GM12878 (cell line): ENCODE results near the gene PAX5. TPM values are rescaled to one million over a fixed set of nuclear protein-coding genes. Genes with fewer than 3 reads are reported as not detected.

ENCODE experiments used
- BMI1 ChIP-seq: fragments of 450-650 bp; IDR thresholded peaks from 2 replicates; pipeline ENCODE4 v1.6.1; 2016; ENCODE audit warnings: mild to moderate bottlenecking, moderate library complexity, borderline replicate concordance
- CBX3 ChIP-seq: fragments of 200-600 bp; sonication (generic); IDR thresholded peaks from 2 replicates; pipeline ENCODE4 v1.6.1; 2016; ENCODE audit warnings: low read depth, borderline replicate concordance
- DPF2 ChIP-seq: fragments of 450-650 bp; IDR thresholded peaks from 2 replicates; pipeline ENCODE4 v1.6.1; 2017; ENCODE audit warnings: mild to moderate bottlenecking
- EGR1 ChIP-seq, 2 experiments: IDR thresholded peaks; 1 replicate in 1 of 2; 2 replicates in 1 of 2; pipeline ENCODE4 v1.6.1; 2011 to 2012; ENCODE audit warnings: low read depth in 2 of 2, low read length in 2 of 2, borderline replicate concordance in 1 of 2, mild to moderate bottlenecking in 1 of 2, moderate library complexity in 1 of 2
- GABPA ChIP-seq: IDR thresholded peaks from 2 replicates; pipeline ENCODE4 v1.6.1; 2014; ENCODE audit warnings: antibody characterized with exemption, low read depth, mild to moderate bottlenecking, inconsistent platforms
- GATAD2B ChIP-seq: fragments of 450-650 bp; conservative IDR thresholded peaks from 2 replicates; pipeline ENCODE4 v1.6.1; 2017; ENCODE audit warnings: low read depth, mild to moderate bottlenecking, moderate library complexity
- HDAC6 ChIP-seq: fragments of 200-600 bp; sonication (generic); IDR thresholded peaks from one replicate; pipeline ENCODE4 v1.8.0; 2017; ENCODE audit warnings: antibody characterized with exemption; ENCODE audit not compliant: unreplicated experiment
- IKZF1 ChIP-seq: fragments of 450-650 bp; conservative IDR thresholded peaks from 2 replicates; pipeline ENCODE4 v1.6.1; 2017; ENCODE audit warnings: antibody characterized with exemption, mild to moderate bottlenecking
- MTA3 ChIP-seq: IDR thresholded peaks from 2 replicates; pipeline ENCODE4 v1.6.1; 2012; ENCODE audit warnings: low read length, inconsistent platforms, borderline replicate concordance
- MXI1 ChIP-seq: fragments of 150-350 bp; IDR thresholded peaks from 2 replicates; pipeline ENCODE4 v1.6.1; 2011; ENCODE audit warnings: low read depth, mild to moderate bottlenecking, inconsistent platforms, low read length, improper control_type of control experiment
- NBN ChIP-seq: fragments of 450-650 bp; IDR thresholded peaks from 2 replicates; pipeline ENCODE4 v1.6.1; 2016
- NR2C2 ChIP-seq: IDR thresholded peaks from 2 replicates; pipeline ENCODE4 v1.6.1; 2011; ENCODE audit warnings: borderline replicate concordance, low read depth; ENCODE audit not compliant: control insufficient read depth, insufficient read length
- NR2F1 ChIP-seq: fragments of 450-650 bp; conservative IDR thresholded peaks from 2 replicates; pipeline ENCODE4 v1.6.1; 2017; ENCODE audit warnings: mild to moderate bottlenecking
- PAX8 ChIP-seq: fragments of 450-650 bp; IDR thresholded peaks from 2 replicates; pipeline ENCODE4 v1.6.1; 2017; ENCODE audit warnings: mild to moderate bottlenecking, moderate library complexity
- POLR2AphosphoS2 ChIP-seq: IDR thresholded peaks from 2 replicates; pipeline ENCODE4 v1.6.1; 2011; ENCODE audit warnings: low read depth, mild to moderate bottlenecking, low read length, improper control_type of control experiment, moderate library complexity
- RCOR1 ChIP-seq: conservative IDR thresholded peaks from 2 replicates; pipeline ENCODE4 v1.6.1; 2012; ENCODE audit warnings: low read depth, low read length, improper control_type of control experiment
- RFX5 ChIP-seq: IDR thresholded peaks from 2 replicates; pipeline ENCODE4 v1.6.1; 2011; ENCODE audit warnings: low read depth, low read length, improper control_type of control experiment
- SMAD5 ChIP-seq: IDR thresholded peaks from 2 replicates; pipeline ENCODE4 v1.6.1; 2016; ENCODE audit warnings: antibody characterized with exemption, low read depth
- STAT1 ChIP-seq: fragments of 450-650 bp; conservative IDR thresholded peaks from 2 replicates; pipeline ENCODE4 v1.6.1; 2014; ENCODE audit warnings: antibody characterized with exemption, mild to moderate bottlenecking
- SUZ12 ChIP-seq: fragments of 200-600 bp; sonication (generic); IDR thresholded peaks from one replicate; pipeline ENCODE4 v1.6.1; 2018; ENCODE audit warnings: antibody characterized with exemption, mild to moderate bottlenecking; ENCODE audit not compliant: unreplicated experiment
- TBL1XR1 ChIP-seq: IDR thresholded peaks from 2 replicates; pipeline ENCODE4 v1.6.1; 2012; ENCODE audit warnings: low read depth, low read length, improper control_type of control experiment
- TCF7 ChIP-seq: IDR thresholded peaks from 2 replicates; pipeline ENCODE4 v1.6.1; 2014; ENCODE audit warnings: antibody characterized with exemption, borderline replicate concordance
- ZNF207 ChIP-seq: fragments of 450-650 bp; IDR thresholded peaks from 2 replicates; pipeline ENCODE4 v1.6.1; 2014; ENCODE audit warnings: antibody characterized with exemption, mild to moderate bottlenecking, borderline replicate concordance
- ZNF384 ChIP-seq: IDR thresholded peaks from 2 replicates; pipeline ENCODE4 v1.6.1; 2012; ENCODE audit warnings: low read depth, mild to moderate bottlenecking, low read length, improper control_type of control experiment, borderline replicate concordance
- polyA plus RNA-seq, 11 experiments: library from polyadenylated mRNA; depleted of rRNA in 4 of 11; unstranded in 6 of 11; stranded (reverse) in 5 of 11; fragments of >200 nt; fragmentation: Nextera tagmentation in 4 of 11; fragmentation: Illumina TruSeq in 1 of 11; extraction: Ambion mirVana in 4 of 11; extraction: Trizol in 1 of 11; gene quantifications; 1 replicate in 1 of 11; 2 replicates in 10 of 11; pipeline versions ENCODE4 v1.2.1 to v1.2.3, GENCODE V29; 2011 to 2016; ENCODE audit warnings: inconsistent platforms in 2 of 11, missing spikeins in 2 of 11, low read depth in 1 of 11
- total RNA-seq, 4 experiments: library from RNA; depleted of rRNA in 3 of 4; stranded (reverse); fragments of >200 nt in 3 of 4; fragmentation: Illumina TruSeq in 1 of 4; extraction: Trizol in 1 of 4; gene quantifications; 2 replicates each; pipeline versions ENCODE4 v1.2.1 to v1.2.3, GENCODE V29; 2013 to 2021
- TF ChIP-seq, protein P1 (sequence below): fragments of 450-650 bp; formaldehyde crosslinking; IDR thresholded peaks from 2 replicates; pipeline ENCODE4 v1.4.0; 2020; ENCODE audit warnings: mild to moderate bottlenecking, moderate library complexity
- TF ChIP-seq, protein P2 (sequence below): fragments of 450-650 bp; IDR thresholded peaks from 2 replicates; pipeline ENCODE4 v1.6.1; 2017; ENCODE audit warnings: mild to moderate bottlenecking, moderate library complexity

Gene PAX5
- total and polyA plus RNA-seq, 10 of the 15 experiments (the other 5 are each of a cell fraction or from before 2014, with no cell fraction given) = 2.2 to 123 (median 31.9) TPM

DNA sequence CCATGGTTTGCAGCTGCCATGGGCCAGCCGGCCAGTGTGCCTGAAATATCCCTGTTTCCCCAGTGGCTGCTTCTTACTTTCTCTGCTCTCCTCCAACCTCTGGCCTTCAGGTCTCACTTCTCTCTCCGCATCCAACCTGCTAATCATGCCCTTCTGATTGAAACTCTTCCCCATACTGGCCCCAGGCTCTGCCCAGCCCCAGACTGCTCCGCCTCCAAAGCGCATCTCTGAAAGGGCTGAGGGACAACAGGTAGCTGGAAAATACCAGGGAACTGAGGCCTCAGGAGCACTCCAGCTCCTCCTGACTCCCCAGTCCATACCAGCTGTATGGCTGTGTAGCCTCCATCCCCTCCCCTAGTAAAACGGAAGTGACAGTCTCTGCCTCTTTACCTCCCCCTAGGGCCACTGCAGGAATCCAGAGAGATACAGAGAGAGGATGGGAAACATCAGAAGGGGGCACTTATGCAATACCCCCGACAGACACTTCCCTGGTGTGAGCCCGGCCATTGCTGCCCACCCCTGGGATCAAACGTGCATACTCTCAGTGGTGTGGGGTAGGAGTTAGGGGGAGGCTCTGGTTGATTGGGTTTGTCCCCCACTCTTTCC, 34.2 kb downstream of the PAX5 start (continued):
- 0 out of 2 replicates have a peak, but pooled peaks have one; percentile 43 for TF ChIP-seq POLR2AphosphoS2
- no peak for TF ChIP-seq NR2C2
- no peak for TF ChIP-seq BMI1
- TF ChIP-seq, protein P1, sequence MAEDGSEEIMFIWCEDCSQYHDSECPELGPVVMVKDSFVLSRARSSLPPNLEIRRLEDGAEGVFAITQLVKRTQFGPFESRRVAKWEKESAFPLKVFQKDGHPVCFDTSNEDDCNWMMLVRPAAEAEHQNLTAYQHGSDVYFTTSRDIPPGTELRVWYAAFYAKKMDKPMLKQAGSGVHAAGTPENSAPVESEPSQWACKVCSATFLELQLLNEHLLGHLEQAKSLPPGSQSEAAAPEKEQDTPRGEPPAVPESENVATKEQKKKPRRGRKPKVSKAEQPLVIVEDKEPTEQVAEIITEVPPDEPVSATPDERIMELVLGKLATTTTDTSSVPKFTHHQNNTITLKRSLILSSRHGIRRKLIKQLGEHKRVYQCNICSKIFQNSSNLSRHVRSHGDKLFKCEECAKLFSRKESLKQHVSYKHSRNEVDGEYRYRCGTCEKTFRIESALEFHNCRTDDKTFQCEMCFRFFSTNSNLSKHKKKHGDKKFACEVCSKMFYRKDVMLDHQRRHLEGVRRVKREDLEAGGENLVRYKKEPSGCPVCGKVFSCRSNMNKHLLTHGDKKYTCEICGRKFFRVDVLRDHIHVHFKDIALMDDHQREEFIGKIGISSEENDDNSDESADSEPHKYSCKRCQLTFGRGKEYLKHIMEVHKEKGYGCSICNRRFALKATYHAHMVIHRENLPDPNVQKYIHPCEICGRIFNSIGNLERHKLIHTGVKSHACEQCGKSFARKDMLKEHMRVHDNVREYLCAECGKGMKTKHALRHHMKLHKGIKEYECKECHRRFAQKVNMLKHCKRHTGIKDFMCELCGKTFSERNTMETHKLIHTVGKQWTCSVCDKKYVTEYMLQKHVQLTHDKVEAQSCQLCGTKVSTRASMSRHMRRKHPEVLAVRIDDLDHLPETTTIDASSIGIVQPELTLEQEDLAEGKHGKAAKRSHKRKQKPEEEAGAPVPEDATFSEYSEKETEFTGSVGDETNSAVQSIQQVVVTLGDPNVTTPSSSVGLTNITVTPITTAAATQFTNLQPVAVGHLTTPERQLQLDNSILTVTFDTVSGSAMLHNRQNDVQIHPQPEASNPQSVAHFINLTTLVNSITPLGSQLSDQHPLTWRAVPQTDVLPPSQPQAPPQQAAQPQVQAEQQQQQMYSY = no peak
- no peak for TF ChIP-seq TBL1XR1
- no peak for TF ChIP-seq SUZ12
- TF ChIP-seq DPF2 = no peak
- TF ChIP-seq SMAD5 = no peak
- TF ChIP-seq RFX5 = no peak
- no peak for TF ChIP-seq ZNF207
- TF ChIP-seq NR2F1 = no peak
- TF ChIP-seq MTA3 = no peak
- TF ChIP-seq, protein P2, sequence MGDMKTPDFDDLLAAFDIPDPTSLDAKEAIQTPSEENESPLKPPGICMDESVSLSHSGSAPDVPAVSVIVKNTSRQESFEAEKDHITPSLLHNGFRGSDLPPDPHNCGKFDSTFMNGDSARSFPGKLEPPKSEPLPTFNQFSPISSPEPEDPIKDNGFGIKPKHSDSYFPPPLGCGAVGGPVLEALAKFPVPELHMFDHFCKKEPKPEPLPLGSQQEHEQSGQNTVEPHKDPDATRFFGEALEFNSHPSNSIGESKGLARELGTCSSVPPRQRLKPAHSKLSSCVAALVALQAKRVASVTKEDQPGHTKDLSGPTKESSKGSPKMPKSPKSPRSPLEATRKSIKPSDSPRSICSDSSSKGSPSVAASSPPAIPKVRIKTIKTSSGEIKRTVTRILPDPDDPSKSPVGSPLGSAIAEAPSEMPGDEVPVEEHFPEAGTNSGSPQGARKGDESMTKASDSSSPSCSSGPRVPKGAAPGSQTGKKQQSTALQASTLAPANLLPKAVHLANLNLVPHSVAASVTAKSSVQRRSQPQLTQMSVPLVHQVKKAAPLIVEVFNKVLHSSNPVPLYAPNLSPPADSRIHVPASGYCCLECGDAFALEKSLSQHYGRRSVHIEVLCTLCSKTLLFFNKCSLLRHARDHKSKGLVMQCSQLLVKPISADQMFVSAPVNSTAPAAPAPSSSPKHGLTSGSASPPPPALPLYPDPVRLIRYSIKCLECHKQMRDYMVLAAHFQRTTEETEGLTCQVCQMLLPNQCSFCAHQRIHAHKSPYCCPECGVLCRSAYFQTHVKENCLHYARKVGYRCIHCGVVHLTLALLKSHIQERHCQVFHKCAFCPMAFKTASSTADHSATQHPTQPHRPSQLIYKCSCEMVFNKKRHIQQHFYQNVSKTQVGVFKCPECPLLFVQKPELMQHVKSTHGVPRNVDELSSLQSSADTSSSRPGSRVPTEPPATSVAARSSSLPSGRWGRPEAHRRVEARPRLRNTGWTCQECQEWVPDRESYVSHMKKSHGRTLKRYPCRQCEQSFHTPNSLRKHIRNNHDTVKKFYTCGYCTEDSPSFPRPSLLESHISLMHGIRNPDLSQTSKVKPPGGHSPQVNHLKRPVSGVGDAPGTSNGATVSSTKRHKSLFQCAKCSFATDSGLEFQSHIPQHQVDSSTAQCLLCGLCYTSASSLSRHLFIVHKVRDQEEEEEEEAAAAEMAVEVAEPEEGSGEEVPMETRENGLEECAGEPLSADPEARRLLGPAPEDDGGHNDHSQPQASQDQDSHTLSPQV = no peak
- TF ChIP-seq GATAD2B = no peak
- peak; percentile 37 for TF ChIP-seq IKZF1
- TF ChIP-seq TCF7 = no peak
- TF ChIP-seq MXI1 = no peak
- no peak for TF ChIP-seq HDAC6
- TF ChIP-seq GABPA = no peak
- no peak for TF ChIP-seq CBX3
- TF ChIP-seq NBN = peak; percentile 32; the same call in 1 of the 2 replicates
- no peak for TF ChIP-seq EGR1 (IDR thresholded peaks at IDR 0.05; ENCODE audit: borderline replicate concordance in 1 of 2, low read depth in 2 of 2, low read length in 2 of 2)
- TF ChIP-seq ZNF384 = no peak
- TF ChIP-seq RCOR1 = no peak
- no peak for TF ChIP-seq PAX8
- no peak for TF ChIP-seq STAT1
